ENCODE measurements around the gene MRPL54.

The MRPL54 gene

DNA sequence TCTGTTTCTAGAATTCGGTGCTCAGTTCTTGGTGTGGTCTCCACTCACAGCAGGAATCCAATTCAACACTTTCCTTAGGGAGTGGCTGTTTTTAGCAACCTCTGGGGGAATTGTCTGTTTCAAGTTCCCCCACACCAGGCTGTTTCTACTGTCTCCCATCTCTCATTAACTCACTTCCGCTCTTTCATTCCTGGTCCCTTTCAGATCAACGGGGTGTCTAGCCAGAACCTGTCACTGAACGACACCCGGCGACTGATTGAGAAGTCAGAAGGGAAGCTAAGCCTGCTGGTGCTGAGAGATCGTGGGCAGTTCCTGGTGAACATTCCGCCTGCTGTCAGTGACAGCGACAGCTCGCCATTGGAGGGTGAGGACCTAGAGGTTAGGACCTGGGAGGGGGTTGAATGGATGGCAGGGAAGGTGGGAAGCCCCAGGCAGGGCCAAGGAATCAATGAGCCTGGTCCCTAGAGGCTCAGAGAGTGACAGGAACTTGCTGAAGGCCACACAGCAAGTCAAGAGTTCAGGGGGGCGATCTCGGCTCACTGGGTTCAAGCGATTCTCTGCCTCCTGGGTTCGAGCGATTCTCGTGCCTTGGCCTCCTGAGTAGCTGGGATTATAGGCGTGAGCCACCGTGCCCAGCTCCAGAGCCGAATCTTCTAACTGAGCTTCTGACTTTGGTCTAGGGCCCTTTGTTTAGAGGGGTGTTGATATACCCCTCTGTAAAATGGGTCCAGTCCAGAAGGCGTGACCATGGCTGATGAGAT, 28.8 kb upstream of the MRPL54 start:
- no peak for DNase-seq
- Mint-ChIP-seq H3K9me3 (no peaks in the 10 kb centered on the region), H3K4me3 (no peak overlapping the region), H3K27me3 (no peaks in the 10 kb centered on the region), H3K4me1 (ENCODE audit: low read depth) (peaks cover 6% of the 10 kb centered on the region), H3K27ac (no peak overlapping the region), H3K36me3 (ENCODE audit: low read depth) (no peaks in the 10 kb centered on the region)

DNA sequence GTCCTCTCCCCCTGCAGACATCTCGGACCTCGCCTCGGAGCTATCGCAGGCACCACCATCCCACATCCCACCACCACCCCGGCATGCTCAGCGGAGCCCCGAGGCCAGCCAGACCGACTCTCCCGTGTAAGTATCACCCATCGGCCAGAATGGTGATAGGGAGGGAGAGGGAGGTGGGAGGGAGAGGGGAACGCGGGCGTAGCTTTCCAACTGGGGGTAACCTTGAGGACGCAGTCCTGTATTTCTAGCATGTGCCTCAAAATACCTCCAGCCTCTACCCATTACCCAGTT, 28.2 kb upstream of the MRPL54 start:
- H3K4me3 Mint-ChIP-seq, result no peak overlapping the region
- H3K27me3 Mint-ChIP-seq, result no peaks in the 10 kb centered on the region
- H3K27ac Mint-ChIP-seq, result no peak overlapping the region
- no peaks in the 10 kb centered on the region for H3K9me3 Mint-ChIP-seq
- no peaks in the 10 kb centered on the region for H3K36me3 Mint-ChIP-seq (ENCODE audit: low read depth)
- no peak for DNase-seq
- H3K4me1 Mint-ChIP-seq (ENCODE audit: low read depth), result peaks cover 10% of the 10 kb centered on the region

DNA sequence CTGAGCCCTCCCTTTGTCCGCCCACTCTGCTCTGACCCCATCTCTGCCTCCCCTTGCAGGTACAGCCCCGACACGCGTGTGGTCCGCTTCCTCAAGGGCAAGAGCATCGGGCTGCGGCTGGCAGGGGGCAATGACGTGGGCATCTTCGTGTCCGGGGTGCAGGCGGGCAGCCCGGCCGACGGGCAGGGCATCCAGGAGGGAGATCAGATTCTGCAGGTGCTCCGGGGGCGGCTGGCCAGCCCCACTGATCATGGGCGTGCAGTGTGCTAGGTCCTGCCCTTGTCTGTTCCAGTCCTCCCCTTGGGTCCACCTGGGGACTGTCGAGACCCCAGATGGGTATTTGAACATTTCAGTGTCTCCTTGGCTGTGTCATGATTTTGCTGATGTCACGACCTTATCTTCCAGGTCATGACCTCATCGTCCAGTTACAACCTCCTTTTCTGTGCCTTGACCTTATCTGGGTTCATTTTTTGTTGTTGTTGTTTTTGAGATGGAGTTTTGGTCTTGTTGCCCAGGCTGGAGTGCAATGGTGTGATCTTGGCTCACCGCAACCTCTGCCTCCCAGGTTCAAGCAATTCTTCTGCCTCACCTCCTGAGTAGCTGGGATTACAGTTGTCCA, 26.3 kb upstream of the MRPL54 start:
- Mint-ChIP-seq H3K4me3 (no peak overlapping the region), H3K27ac (no peak overlapping the region), H3K4me1 (ENCODE audit: low read depth) (peaks cover 15% of the 10 kb centered on the region), H3K27me3 (no peaks in the 10 kb centered on the region), H3K9me3 (no peaks in the 10 kb centered on the region), H3K36me3 (ENCODE audit: low read depth) (no peaks in the 10 kb centered on the region)
- DNase-seq, result no peak

DNA sequence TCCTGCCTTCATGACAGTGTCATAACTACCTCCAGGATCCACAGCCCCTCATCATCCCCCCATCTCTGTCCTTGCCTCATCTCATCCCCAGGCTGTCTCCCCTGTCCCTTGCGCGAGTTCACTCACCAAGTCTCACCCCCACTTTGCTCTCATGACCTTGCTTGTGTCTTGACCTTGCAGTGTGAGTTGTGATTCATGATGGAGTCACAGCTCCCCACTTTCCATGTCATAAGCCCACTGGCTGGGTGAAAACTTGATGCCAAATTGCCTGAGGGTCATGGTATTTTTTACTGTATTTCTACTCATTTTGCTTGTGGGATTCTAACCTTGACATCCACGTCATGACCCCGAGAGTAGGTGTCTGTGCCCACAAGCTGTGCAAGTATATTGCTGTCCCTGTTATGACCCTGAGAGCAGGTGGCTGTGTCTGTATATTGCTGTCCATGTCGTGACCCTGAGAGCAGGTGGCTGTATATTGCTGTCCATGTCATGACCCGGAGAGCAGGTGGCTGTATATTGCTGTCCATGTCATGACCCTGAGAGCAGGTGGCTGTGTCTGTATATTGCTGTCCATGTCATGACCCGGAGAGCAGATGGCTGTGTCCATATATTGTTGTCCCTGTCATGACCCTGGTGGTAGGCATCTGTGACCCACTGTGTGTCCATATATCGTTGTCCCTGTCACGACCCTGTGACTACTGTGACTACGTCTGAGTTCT, 24.8 kb upstream of the MRPL54 start:
- Mint-ChIP-seq H3K27ac (no peak overlapping the region), H3K9me3 (no peaks in the 10 kb centered on the region), H3K4me3 (no peak overlapping the region), H3K27me3 (no peaks in the 10 kb centered on the region), H3K4me1 (ENCODE audit: low read depth) (peaks cover 15% of the 10 kb centered on the region), H3K36me3 (ENCODE audit: low read depth) (no peaks in the 10 kb centered on the region)
- no peak for DNase-seq

DNA sequence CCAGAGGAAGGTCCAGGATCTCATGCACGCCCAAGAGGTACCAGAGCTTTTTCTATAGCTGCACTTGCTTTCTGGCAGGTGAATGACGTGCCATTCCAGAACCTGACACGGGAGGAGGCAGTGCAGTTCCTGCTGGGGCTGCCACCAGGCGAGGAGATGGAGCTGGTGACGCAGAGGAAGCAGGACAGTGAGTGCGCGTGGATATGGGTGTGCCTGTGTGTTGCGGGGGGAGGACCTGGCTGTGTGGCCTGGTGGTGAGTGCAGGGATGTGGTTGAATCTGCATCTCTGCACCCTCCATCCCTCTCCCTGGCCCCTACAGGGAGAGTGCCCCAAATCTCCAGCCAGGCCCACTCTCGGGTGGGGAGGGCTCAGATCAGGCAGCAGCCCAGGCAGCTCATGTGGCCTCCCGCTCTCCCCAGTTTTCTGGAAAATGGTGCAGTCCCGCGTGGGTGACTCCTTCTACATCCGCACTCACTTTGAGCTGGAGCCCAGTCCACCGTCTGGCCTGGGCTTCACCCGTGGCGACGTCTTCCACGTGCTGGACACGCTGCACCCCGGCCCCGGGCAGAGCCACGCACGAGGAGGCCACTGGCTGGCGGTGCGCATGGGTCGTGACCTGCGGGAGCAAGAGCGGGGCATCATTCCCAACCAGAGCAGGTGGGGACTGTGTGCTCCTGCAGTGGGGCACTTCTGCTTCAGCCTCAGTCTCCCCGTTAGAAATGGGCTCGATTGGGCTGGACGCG, 23.8 kb upstream of the MRPL54 start:
- Mint-ChIP-seq H3K27ac (no peak overlapping the region), H3K4me3 (no peak overlapping the region)

DNA sequence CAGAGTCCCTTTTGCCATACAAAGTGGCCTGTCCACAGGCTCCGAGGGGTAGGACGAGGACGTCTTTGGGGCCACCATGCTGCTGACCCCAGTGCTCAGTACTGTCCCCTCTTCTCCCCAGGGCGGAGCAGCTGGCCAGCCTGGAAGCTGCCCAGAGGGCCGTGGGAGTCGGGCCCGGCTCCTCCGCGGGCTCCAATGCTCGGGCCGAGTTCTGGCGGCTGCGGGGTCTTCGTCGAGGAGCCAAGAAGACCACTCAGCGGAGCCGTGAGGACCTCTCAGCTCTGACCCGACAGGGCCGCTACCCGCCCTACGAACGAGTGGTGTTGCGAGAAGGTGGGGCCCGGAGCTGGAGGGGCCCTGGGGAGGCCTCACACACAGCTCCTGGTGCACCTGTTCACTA, 22.1 kb upstream of the MRPL54 start:
- no peaks in the 10 kb centered on the region for H3K27me3 Mint-ChIP-seq
- H3K36me3 Mint-ChIP-seq (ENCODE audit: low read depth), result no peaks in the 10 kb centered on the region
- no peaks in the 10 kb centered on the region for H3K9me3 Mint-ChIP-seq
- H3K27ac Mint-ChIP-seq, result no peak overlapping the region
- no peak for DNase-seq
- no peak overlapping the region for H3K4me3 Mint-ChIP-seq
- H3K4me1 Mint-ChIP-seq (ENCODE audit: low read depth), result peaks cover 15% of the 10 kb centered on the region

More for the DNA sequence above, 23.8 kb upstream of the MRPL54 start:
- Mint-ChIP-seq H3K9me3 (no peaks in the 10 kb centered on the region), H3K4me1 (ENCODE audit: low read depth) (peaks cover 15% of the 10 kb centered on the region), H3K36me3 (ENCODE audit: low read depth) (no peaks in the 10 kb centered on the region), H3K27me3 (no peaks in the 10 kb centered on the region)
- no peak for DNase-seq

DNA sequence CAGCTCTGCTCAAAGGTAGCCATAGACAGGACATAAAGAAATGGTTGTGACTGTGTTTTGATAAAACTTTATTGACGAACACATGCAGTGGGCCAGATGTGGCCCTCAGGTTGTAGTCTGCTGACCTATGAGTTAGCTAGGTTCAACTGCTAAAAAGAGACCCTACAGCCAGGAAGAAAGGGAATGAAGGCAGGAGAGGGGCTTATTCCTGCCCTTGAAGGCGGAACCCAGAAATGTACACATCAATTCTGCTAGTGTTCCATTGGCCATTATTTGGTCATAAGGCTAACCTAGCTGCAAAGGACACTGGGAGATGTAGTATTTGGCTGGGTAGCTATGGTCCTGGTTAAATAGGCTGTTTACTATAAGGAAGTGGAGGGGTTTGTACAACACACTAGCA, 19.0 kb upstream of the MRPL54 start:
- Mint-ChIP-seq H3K27ac (no peak overlapping the region), H3K36me3 (ENCODE audit: low read depth) (no peaks in the 10 kb centered on the region), H3K9me3 (no peaks in the 10 kb centered on the region), H3K27me3 (no peaks in the 10 kb centered on the region), H3K4me1 (ENCODE audit: low read depth) (peaks cover 11% of the 10 kb centered on the region), H3K4me3 (no peak overlapping the region)
- no peak for DNase-seq

DNA sequence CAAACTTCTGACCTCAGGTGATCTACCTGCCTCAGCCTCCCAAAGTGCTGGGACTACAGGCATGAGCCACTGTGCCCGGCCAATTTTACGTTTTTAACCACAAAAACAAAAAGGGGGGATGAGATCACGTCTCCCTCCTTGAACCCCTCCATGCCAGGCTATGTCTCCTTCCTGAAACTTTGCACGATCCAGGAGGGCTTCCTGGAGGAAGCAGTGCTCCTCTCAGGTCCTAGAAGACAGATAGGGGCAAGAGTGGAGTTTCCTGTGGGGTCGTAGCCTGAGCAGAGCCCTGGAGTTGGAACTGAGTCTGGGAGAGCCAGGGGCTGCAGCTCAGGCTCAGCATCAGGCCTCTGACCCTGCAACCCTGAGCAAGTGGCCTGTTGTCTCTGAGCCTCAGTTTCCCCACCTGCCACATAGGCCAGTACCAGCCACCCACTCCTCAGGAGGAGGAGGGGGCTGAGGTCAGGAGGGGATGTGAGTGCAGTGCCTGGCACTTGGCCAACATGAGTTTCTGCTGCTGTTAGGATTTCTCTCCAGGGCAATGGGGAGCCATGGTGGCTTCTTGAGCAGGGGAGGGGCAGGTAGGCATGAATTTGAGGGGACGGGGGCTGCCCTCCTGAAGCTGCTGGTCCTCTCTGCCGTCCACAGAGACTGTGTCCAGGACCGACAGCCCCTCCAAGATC, 17.0 kb upstream of the MRPL54 start:
- peaks cover 12% of the 10 kb centered on the region for H3K36me3 Mint-ChIP-seq (ENCODE audit: low read depth)
- no peaks in the 10 kb centered on the region for H3K4me1 Mint-ChIP-seq (ENCODE audit: low read depth)
- no peak overlapping the region for H3K27ac Mint-ChIP-seq
- H3K4me3 Mint-ChIP-seq, result no peak overlapping the region
- H3K9me3 Mint-ChIP-seq, result no peaks in the 10 kb centered on the region
- no peak for DNase-seq
- no peaks in the 10 kb centered on the region for H3K27me3 Mint-ChIP-seq

DNA sequence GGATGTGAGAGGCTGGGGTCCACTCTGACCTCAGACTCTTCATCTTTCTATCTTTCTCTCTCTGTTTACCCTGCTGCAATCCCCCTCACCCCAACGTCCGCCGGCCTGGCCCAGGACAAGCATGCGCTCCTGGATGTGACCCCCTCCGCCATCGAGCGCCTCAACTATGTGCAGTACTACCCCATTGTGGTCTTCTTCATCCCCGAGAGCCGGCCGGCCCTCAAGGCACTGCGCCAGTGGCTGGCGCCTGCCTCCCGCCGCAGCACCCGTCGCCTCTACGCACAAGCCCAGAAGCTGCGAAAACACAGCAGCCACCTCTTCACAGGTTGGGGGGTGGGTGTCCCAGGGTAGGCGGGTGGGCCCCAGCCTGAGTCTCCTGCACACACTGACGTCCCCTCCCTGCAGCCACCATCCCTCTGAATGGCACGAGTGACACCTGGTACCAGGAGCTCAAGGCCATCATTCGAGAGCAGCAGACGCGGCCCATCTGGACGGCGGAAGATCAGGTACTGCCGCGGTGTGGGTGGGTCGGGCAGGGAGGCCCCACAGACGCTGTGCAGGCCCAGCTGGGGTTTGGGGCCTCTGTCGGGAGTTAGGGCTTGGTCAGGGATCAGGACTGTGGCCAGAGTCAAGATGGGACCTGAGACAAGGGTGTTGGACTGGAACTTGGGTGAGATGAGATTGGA, 16.0 kb upstream of the MRPL54 start:
- H3K27me3 Mint-ChIP-seq, result no peaks in the 10 kb centered on the region
- H3K4me1 Mint-ChIP-seq (ENCODE audit: low read depth), result no peaks in the 10 kb centered on the region
- H3K4me3 Mint-ChIP-seq, result no peak overlapping the region
- no peak for DNase-seq
- no peaks in the 10 kb centered on the region for H3K9me3 Mint-ChIP-seq
- peaks cover 19% of the 10 kb centered on the region for H3K36me3 Mint-ChIP-seq (ENCODE audit: low read depth)
- no peak overlapping the region for H3K27ac Mint-ChIP-seq

DNA sequence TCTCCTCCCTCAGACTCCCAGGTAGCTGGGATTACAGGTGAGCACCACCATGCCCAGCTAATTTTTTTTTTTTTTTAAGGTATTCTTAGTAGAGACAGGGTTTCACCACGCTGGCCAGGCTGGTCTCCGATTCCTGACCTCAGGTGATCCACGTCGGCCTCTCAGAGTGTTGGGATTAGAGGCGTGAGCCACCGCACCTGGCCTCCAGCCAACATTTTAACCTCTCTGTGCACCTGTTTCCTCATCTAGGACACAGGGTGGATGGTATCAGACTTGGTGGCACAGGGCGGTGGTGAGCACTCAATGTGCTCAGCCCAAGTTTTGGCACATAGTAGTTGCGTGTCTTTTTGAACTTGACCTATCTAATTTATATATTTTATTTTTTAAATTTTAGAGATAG, 13.5 kb upstream of the MRPL54 start:
- Mint-ChIP-seq H3K4me1 (ENCODE audit: low read depth) (no peaks in the 10 kb centered on the region), H3K27ac (no peak overlapping the region), H3K4me3 (no peak overlapping the region), H3K36me3 (ENCODE audit: low read depth) (peaks cover 34% of the 10 kb centered on the region), H3K27me3 (no peaks in the 10 kb centered on the region), H3K9me3 (no peaks in the 10 kb centered on the region)
- no peak for DNase-seq

DNA sequence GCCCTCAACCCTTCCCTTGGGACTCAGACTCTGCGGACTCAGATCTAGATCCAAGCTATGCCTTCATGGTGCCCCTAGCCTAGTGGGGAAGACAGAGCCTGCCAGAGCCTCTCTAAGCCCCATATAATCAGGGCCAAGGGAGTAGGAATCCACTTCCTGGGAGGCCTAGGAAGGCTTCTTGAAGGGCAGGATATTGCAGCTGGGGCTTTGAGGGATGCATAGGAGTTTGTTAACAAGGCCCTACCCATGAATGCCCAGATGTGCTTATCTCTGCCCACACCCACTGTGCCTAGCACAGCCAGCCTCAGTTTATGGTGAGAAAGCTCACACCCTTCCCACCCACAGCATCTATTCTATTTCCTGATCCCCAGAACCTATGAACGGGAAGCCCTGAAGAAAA, 12.3 kb upstream of the MRPL54 start:
- no peaks in the 10 kb centered on the region for H3K27me3 Mint-ChIP-seq
- H3K4me1 Mint-ChIP-seq (ENCODE audit: low read depth), result peaks cover 6% of the 10 kb centered on the region
- peaks cover 46% of the 10 kb centered on the region for H3K36me3 Mint-ChIP-seq (ENCODE audit: low read depth)
- no peaks in the 10 kb centered on the region for H3K9me3 Mint-ChIP-seq
- no peak overlapping the region for H3K4me3 Mint-ChIP-seq
- no peak for DNase-seq
- H3K27ac Mint-ChIP-seq, result no peak overlapping the region

DNA sequence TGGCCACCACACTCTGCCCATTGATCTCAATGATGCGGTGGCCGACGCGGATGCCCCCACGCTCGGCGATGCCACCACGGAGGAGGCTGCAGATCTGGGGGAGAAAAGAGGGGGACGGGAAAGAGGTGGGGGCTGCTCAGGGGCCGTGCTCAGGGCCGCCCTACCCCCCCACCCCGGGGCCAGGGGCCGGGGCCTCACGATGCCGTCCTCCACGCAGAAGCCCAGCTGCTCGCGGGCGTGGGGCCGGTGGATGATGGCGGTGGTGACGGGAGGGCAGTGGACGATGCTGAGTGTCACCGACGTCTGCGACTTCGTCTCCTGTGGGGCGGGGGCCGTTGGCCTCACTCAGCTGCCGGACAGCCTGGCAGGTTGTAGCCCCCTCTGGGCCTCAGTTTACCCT, 11.2 kb upstream of the MRPL54 start:
- no peak overlapping the region for H3K4me3 Mint-ChIP-seq
- no peaks in the 10 kb centered on the region for H3K27me3 Mint-ChIP-seq
- DNase-seq, result no peak
- peaks cover 52% of the 10 kb centered on the region for H3K36me3 Mint-ChIP-seq (ENCODE audit: low read depth)
- no peak overlapping the region for H3K27ac Mint-ChIP-seq
- no peaks in the 10 kb centered on the region for H3K9me3 Mint-ChIP-seq
- peaks cover 11% of the 10 kb centered on the region for H3K4me1 Mint-ChIP-seq (ENCODE audit: low read depth)

DNA sequence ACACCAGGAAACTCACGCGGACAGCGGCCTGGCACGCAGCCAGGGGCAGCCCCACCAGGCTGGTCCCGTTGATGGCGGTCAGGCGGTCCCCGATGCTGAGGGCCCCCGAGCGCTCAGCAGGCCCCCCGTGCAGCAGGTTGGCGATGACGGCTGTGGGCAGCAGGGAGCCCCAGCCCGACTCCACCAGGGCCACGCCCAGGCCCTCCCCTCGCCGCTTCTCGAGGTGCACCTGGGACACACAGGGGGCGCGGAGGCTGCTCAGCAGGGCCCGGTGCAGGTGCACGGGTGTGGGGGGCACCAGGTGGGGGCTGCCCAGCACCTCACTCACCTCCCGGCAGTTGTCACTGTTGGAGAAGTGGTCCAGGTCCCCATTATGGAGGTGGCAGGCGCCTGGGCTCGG, 10.0 kb upstream of the MRPL54 start:
- peaks cover 15% of the 10 kb centered on the region for H3K4me1 Mint-ChIP-seq (ENCODE audit: low read depth)
- H3K27me3 Mint-ChIP-seq, result no peaks in the 10 kb centered on the region
- no peak for DNase-seq
- peaks cover 58% of the 10 kb centered on the region for H3K36me3 Mint-ChIP-seq (ENCODE audit: low read depth)
- no peaks in the 10 kb centered on the region for H3K9me3 Mint-ChIP-seq
- H3K4me3 Mint-ChIP-seq, result no peak overlapping the region
- no peak overlapping the region for H3K27ac Mint-ChIP-seq

Data from activated T-cell treated with anti-CD3 and anti-CD28 coated beads, Interleukin-2, amount 50 U/mL, for 24 hours (primary cell).